IMR-90 (cell line): ENCODE results near the gene COX19. TPM values are rescaled to one million over a fixed set of nuclear protein-coding genes. Genes with fewer than 3 reads are reported as not detected.
A peak's percentile ranks its signal among the peaks of the same experiment; 100 is the strongest.

ENCODE experiments used
- ATAC-seq: fragments of 200-7000 bp; cut with Tn5 transposase; 2 replicates; pipeline ENCODE4 v1.9.1; 2020; ENCODE audit warnings: low read depth, mild to moderate bottlenecking, moderate library complexity
- BruUV-seq: library from RNA; stranded (reverse); fragments of 400-500 nt; replicated peaks from 2 replicates; lab custom pipeline; 2021; lab: Mats Ljungman, UMichigan
- CTCF ChIA-PET: fragments of 300-600 bp; formaldehyde crosslinking; extraction: SDS; loops from one replicate; lab custom pipeline; 2021; ENCODE audit warnings: antibody characterized with exemption; lab: Yijun Ruan, JAX
- POLR2A ChIA-PET: fragments of 300-600 bp; sonication (Branson Sonifier 250); formaldehyde crosslinking; loops from one replicate; lab custom pipeline; 2022; ENCODE audit warnings: antibody characterized with exemption; ENCODE audit not compliant: unreplicated experiment; lab: Charles Lee
- DNase-seq: peaks from one replicate; pipeline ENCODE4 v3.0.0; 2013
- H2AFZ ChIP-seq: replicated peaks from 2 replicates; pipeline ENCODE3; 2013; ENCODE audit warnings: low read length, mild to moderate bottlenecking; ENCODE audit not compliant: poor library complexity
- H2AK5ac ChIP-seq: 2 replicates; pipeline ENCODE4 v1.6.1; 2013; ENCODE audit warnings: low read depth, low read length, inconsistent platforms
- H2AK9ac ChIP-seq: replicated peaks from 2 replicates; pipeline ENCODE3; 2013; ENCODE audit warnings: mild to moderate bottlenecking, low read depth, low read length, moderate library complexity; ENCODE audit not compliant: poor library complexity
- H2BK120ac ChIP-seq: 2 replicates; pipeline ENCODE4 v1.6.1; 2013; ENCODE audit warnings: low read depth, low read length, inconsistent platforms
- H2BK15ac ChIP-seq: 3 replicates; pipeline ENCODE4 v1.6.1; 2013; ENCODE audit warnings: low read depth, low read length, inconsistent platforms
- H2BK20ac ChIP-seq: 2 replicates; pipeline ENCODE4 v1.6.1; 2013; ENCODE audit warnings: low read depth, mild to moderate bottlenecking, inconsistent platforms, low read length, moderate library complexity
- H2BK5ac ChIP-seq: 2 replicates; pipeline ENCODE4 v1.6.1; 2013; ENCODE audit warnings: mild to moderate bottlenecking, low read depth, low read length, inconsistent platforms; ENCODE audit not compliant: poor library complexity, severe bottlenecking
- H3K14ac ChIP-seq: replicated peaks from 2 replicates; pipeline ENCODE4 v1.6.1; 2013; ENCODE audit warnings: low read depth, low read length, inconsistent platforms
- H3K18ac ChIP-seq: 2 replicates; pipeline ENCODE4 v1.6.1; 2013; ENCODE audit warnings: low read depth, low read length, control low read depth
- H3K23ac ChIP-seq: 2 replicates; pipeline ENCODE4 v1.6.1; 2013; ENCODE audit warnings: low read depth, low read length, inconsistent platforms
- H3K27ac ChIP-seq: 2 replicates; pipeline ENCODE4 v1.5.1; 2013; ENCODE audit warnings: mild to moderate bottlenecking, control low read depth, low read length; ENCODE audit not compliant: insufficient read depth
- H3K27me3 ChIP-seq: 2 replicates; pipeline ENCODE4 v1.6.1; 2013; ENCODE audit warnings: low read length; ENCODE audit not compliant: control insufficient read depth, insufficient read depth
- H3K36me3 ChIP-seq: 2 replicates; pipeline ENCODE4 v1.6.1; 2013; ENCODE audit warnings: low read length, mixed read lengths; ENCODE audit not compliant: control insufficient read depth, insufficient read depth
- H3K4ac ChIP-seq: 2 replicates; pipeline ENCODE4 v1.6.1; 2013; ENCODE audit warnings: low read depth, low read length, inconsistent platforms
- H3K4me1 ChIP-seq: 2 replicates; pipeline ENCODE4 v1.6.1; 2013; ENCODE audit warnings: low read length, mixed read lengths; ENCODE audit not compliant: control insufficient read depth, insufficient read depth
- H3K4me2 ChIP-seq: 2 replicates; pipeline ENCODE4 v1.6.1; 2013; ENCODE audit warnings: low read depth, mild to moderate bottlenecking, control low read depth, low read length, moderate library complexity
- H3K4me3 ChIP-seq: 2 replicates; pipeline ENCODE4 v1.5.1; 2013; ENCODE audit warnings: low read depth, mild to moderate bottlenecking, control low read depth, low read length, moderate library complexity; ENCODE audit not compliant: insufficient read depth
- H3K56ac ChIP-seq: 2 replicates; pipeline ENCODE4 v1.6.1; 2013; ENCODE audit warnings: low read length, inconsistent platforms; ENCODE audit not compliant: insufficient read depth; ENCODE audit errors: extremely low read depth
- H3K79me1 ChIP-seq, 2 experiments: 2 replicates each; pipeline ENCODE4 v1.6.1; 2013; ENCODE audit warnings: low read length in 2 of 2, inconsistent platforms in 1 of 2, low read depth in 1 of 2
- H3K9ac ChIP-seq: 2 replicates; pipeline ENCODE4 v1.6.1; 2013; ENCODE audit warnings: low read depth, low read length, control low read depth
- H3K9me1 ChIP-seq: 2 replicates; pipeline ENCODE4 v1.6.1; 2013; ENCODE audit warnings: low read length, inconsistent platforms; ENCODE audit not compliant: insufficient read depth
- H3K9me3 ChIP-seq: 2 replicates; pipeline ENCODE4 v1.6.1; 2013; ENCODE audit warnings: low read length; ENCODE audit not compliant: control insufficient read depth, insufficient read depth
- H4K20me1 ChIP-seq: 2 replicates; pipeline ENCODE4 v1.6.1; 2013; ENCODE audit warnings: low read length, inconsistent platforms; ENCODE audit not compliant: insufficient read depth
- H4K5ac ChIP-seq: 2 replicates; pipeline ENCODE4 v1.6.1; 2013; ENCODE audit warnings: mild to moderate bottlenecking, low read depth, low read length, control low read depth
- H4K8ac ChIP-seq, 2 experiments: 2 replicates each; pipeline ENCODE4 v1.6.1; 2013; ENCODE audit warnings: low read depth in 2 of 2, low read length in 2 of 2, control low read depth in 1 of 2, inconsistent platforms in 1 of 2
- H4K91ac ChIP-seq: 2 replicates; pipeline ENCODE4 v1.6.1; 2013; ENCODE audit warnings: low read depth, low read length, inconsistent platforms; ENCODE audit not compliant: insufficient read depth
- BHLHE40 ChIP-seq: fragments of 150-350 bp; IDR thresholded peaks from 2 replicates; pipeline ENCODE4 v1.6.1; 2016; ENCODE audit warnings: mild to moderate bottlenecking, low read depth, low read length
- CEBPB ChIP-seq: IDR thresholded peaks from 2 replicates; pipeline ENCODE4 v1.6.1; 2012; ENCODE audit warnings: low read depth, low read length, improper control_type of control experiment
- CHD1 ChIP-seq: IDR thresholded peaks from 2 replicates; pipeline ENCODE4 v1.6.1; 2012; ENCODE audit warnings: low read depth, low read length, improper control_type of control experiment
- FOS ChIP-seq: fragments of 150-350 bp; IDR thresholded peaks from 2 replicates; pipeline ENCODE4 v1.6.1; 2016; ENCODE audit warnings: low read depth, low read length
- MAFK ChIP-seq: IDR thresholded peaks from 2 replicates; pipeline ENCODE4 v1.6.1; 2012; ENCODE audit warnings: low read depth, low read length, improper control_type of control experiment
- MAZ ChIP-seq: IDR thresholded peaks from 2 replicates; pipeline ENCODE4 v1.6.1; 2012; ENCODE audit warnings: low read depth, mild to moderate bottlenecking, low read length, improper control_type of control experiment, moderate library complexity, borderline replicate concordance
- MXI1 ChIP-seq: IDR thresholded peaks from 2 replicates; pipeline ENCODE4 v1.6.1; 2012; ENCODE audit warnings: low read depth, mild to moderate bottlenecking, low read length, moderate library complexity, borderline replicate concordance
- NFE2L2 ChIP-seq: fragments of 150-350 bp; IDR thresholded peaks from 2 replicates; pipeline ENCODE4 v1.6.1; 2016; ENCODE audit warnings: low read depth, mild to moderate bottlenecking, low read length
- POLR2A ChIP-seq: IDR thresholded peaks from 2 replicates; pipeline ENCODE4 v1.6.1; 2012; ENCODE audit warnings: mild to moderate bottlenecking, low read depth, low read length
- RAD21 ChIP-seq: IDR thresholded peaks from 2 replicates; pipeline ENCODE4 v1.6.1; 2012; ENCODE audit warnings: low read length, improper control_type of control experiment
- RCOR1 ChIP-seq: IDR thresholded peaks from 2 replicates; pipeline ENCODE4 v1.6.1; 2012; ENCODE audit warnings: mild to moderate bottlenecking, low read length, improper control_type of control experiment; ENCODE audit not compliant: insufficient replicate concordance
- RFX5 ChIP-seq: IDR thresholded peaks from 2 replicates; pipeline ENCODE4 v1.8.0; 2012; ENCODE audit warnings: low read depth, mild to moderate bottlenecking, low read length, moderate library complexity
- SMC3 ChIP-seq: fragments of 150-350 bp; IDR thresholded peaks from 2 replicates; pipeline ENCODE4 v1.6.1; 2016; ENCODE audit warnings: low read depth, mild to moderate bottlenecking, antibody characterized with exemption, low read length, moderate library complexity
- WGBS, 2 experiments: methylation state at CpG; one replicate each; pipeline versions ENCODE4 v1.1.5 to v1.1.7; 2013; ENCODE audit warnings: missing lambda C conversion rate in 2 of 2; ENCODE audit not compliant: insufficient read length in 1 of 2; ENCODE audit errors: extremely low coverage in 2 of 2; 5-methylcytosine and 5-hydroxymethylcytosine counted together
- dilution Hi-C: fragments of 300-500 bp; cut with HindIII; formaldehyde crosslinking; loops from one replicate; pipeline ENCODE4 v1.14.3; 2018; ENCODE audit warnings: low sequenced_read_pairs; ENCODE audit not compliant: unreplicated experiment
- in situ Hi-C: fragments of 300-500 bp; cut with MboI; formaldehyde crosslinking; loops from 3 replicates; pipeline ENCODE4 v1.14.3; 2019; ENCODE audit warnings: low sequenced_read_pairs, inconsistent platforms, mixed read lengths
- intact Hi-C: fragments of 100-400 bp; cut with micrococcal nuclease; formaldehyde crosslinking; loops from 2 replicates; pipeline ENCODE4 v1.10.0; 2022
- polyA plus RNA-seq, 3 experiments: library from polyadenylated mRNA; depleted of rRNA; stranded (reverse); fragments of >200 nt; gene quantifications; 2 replicates each; pipeline ENCODE4 v1.2.3, GENCODE V29; 2012; ENCODE audit warnings: low replicate concordance in 1 of 3
- total RNA-seq: library from RNA; depleted of rRNA; stranded (reverse); fragments of >200 nt; gene quantifications from 2 replicates; pipeline ENCODE4 v1.2.3, GENCODE V29; 2012
- TF ChIP-seq, protein P1 (sequence below): fragments of 150-350 bp; IDR thresholded peaks from 2 replicates; pipeline ENCODE4 v1.6.1; 2017; ENCODE audit warnings: mild to moderate bottlenecking, antibody characterized with exemption, low read length, low read depth
- TF ChIP-seq, protein P2 (sequence below): conservative IDR thresholded peaks from 2 replicates; pipeline ENCODE4 v1.5.1; 2012; ENCODE audit warnings: mild to moderate bottlenecking, low read depth, low read length, improper control_type of control experiment

Gene COX19
- total and polyA plus RNA-seq, 2 of the 4 experiments (the other 2 are of a cell fraction) = 3.9 to 7.3 TPM

DNA sequence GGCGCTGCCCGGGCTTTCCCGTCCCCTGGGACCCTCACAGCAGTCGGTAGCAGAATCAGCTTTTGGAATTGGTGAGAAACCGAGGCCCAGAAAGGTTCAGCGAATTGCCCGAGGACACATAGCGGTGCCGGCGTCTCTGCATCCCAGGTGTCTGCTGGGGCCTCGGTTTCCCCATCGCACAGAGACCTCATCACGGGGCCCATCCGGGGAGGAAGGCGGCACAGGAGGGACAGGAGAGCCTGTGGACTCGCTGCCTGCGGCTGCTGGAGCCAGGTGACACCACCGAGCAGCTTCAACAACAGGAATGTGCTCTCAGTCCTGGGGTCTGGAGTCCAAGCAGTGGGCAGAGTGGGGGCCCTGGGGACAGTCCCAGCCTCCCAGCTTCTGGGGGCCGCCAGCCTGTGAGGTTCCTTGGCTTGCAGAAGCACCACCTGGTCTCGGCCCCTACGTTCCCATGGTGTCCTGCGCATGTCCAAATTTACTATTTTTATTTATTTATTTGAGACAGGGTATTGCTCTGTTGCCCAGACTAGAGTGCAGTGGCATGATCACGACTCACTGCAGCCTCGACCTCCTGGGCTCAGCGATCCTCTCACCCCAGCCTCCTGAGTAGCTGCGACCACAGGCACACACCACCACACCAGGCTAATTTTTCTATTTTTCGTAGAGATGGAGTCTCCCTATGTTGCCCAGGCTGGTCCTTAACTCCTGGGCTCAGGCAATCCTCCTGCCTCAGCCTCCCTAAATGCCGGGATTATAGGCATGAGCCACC, 539 bp upstream of the COX19 start:
- Histone ChIP-seq H4K5ac (peak overlapping the region; percentile 90), H2AFZ (peak overlapping the region; percentile 98), H3K18ac (no peak overlapping the region; the same call in 1 of the 2 replicates), H3K4me2 (peak overlapping the region; percentile 88), H3K56ac (no peak overlapping the region), H2AK5ac (peak overlapping the region; percentile 54; the same call in 1 of the 2 replicates), H3K27ac (peak overlapping the region; percentile 35), H3K23ac (no peak overlapping the region), H2AK9ac (peak overlapping the region; percentile 87), H3K14ac (peak overlapping the region; percentile 46), H3K36me3 (peaks cover 8% of the 10 kb centered on the region), H2BK120ac (no peak overlapping the region), H3K4ac (peak overlapping the region; percentile 77), H3K9me3 (no peaks in the 10 kb centered on the region), H2BK15ac (peak overlapping the region; percentile 47; the same call in 1 of the 3 replicates), H3K9me1 (no peaks in the 10 kb centered on the region; the same call in 1 of the 2 replicates), H3K27me3 (no peaks in the 10 kb centered on the region), H3K4me1 (peaks cover 4% of the 10 kb centered on the region), H3K79me1 (peaks cover 16 to 37% of the 10 kb centered on the region in 2 experiments), H3K9ac (peak overlapping the region; percentile 43), H4K8ac (peak overlapping the region; percentile 58 to 97; a peak in 3 of 4 replicates), H4K91ac (no peak overlapping the region), H3K4me3 (peak overlapping the region; percentile 66), H4K20me1 (peaks cover 39% of the 10 kb centered on the region), H2BK20ac (no peak overlapping the region), H2BK5ac (no peak overlapping the region)
- dilution Hi-C loops = no loop called here
- BruUV-seq = no TSS peak
- in situ Hi-C loops = no loop called here
- ATAC-seq (no peak), DNase-seq (no peak)
- CTCF ChIA-PET = interaction anchor here (0.8 kb wide), 1 partner anchor 83 kb away, joined by 3 read pairs; no protein-coding TSS in a partner anchor
- intact Hi-C loops = no loop called here
- 36% methylated on average over 6 of the region's 28 CpGs; no CpG with 5 or more reads in 1 of the 2 experiments for WGBS, 2 experiments
- POLR2A ChIA-PET = no interaction called here
- TF ChIP-seq MAZ = no peak
- no peak for TF ChIP-seq RFX5
- no peak for TF ChIP-seq MAFK
- TF ChIP-seq CHD1 = no peak
- TF ChIP-seq NFE2L2 = no peak
- no peak for TF ChIP-seq BHLHE40
- TF ChIP-seq RAD21 = no peak
- TF ChIP-seq MXI1 = no peak
- TF ChIP-seq SMC3 = no peak
- no peak for TF ChIP-seq RCOR1
- TF ChIP-seq, protein P1, sequence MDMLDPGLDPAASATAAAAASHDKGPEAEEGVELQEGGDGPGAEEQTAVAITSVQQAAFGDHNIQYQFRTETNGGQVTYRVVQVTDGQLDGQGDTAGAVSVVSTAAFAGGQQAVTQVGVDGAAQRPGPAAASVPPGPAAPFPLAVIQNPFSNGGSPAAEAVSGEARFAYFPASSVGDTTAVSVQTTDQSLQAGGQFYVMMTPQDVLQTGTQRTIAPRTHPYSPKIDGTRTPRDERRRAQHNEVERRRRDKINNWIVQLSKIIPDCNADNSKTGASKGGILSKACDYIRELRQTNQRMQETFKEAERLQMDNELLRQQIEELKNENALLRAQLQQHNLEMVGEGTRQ = no peak
- TF ChIP-seq CEBPB = no peak
- no peak for TF ChIP-seq POLR2A
- TF ChIP-seq FOS = no peak
- TF ChIP-seq, protein P2, sequence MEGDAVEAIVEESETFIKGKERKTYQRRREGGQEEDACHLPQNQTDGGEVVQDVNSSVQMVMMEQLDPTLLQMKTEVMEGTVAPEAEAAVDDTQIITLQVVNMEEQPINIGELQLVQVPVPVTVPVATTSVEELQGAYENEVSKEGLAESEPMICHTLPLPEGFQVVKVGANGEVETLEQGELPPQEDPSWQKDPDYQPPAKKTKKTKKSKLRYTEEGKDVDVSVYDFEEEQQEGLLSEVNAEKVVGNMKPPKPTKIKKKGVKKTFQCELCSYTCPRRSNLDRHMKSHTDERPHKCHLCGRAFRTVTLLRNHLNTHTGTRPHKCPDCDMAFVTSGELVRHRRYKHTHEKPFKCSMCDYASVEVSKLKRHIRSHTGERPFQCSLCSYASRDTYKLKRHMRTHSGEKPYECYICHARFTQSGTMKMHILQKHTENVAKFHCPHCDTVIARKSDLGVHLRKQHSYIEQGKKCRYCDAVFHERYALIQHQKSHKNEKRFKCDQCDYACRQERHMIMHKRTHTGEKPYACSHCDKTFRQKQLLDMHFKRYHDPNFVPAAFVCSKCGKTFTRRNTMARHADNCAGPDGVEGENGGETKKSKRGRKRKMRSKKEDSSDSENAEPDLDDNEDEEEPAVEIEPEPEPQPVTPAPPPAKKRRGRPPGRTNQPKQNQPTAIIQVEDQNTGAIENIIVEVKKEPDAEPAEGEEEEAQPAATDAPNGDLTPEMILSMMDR = no peak
